Hepatocyte (in vitro differentiated cells): ENCODE measurements around the gene RNF4. TPM values are rescaled to one million over a fixed set of nuclear protein-coding genes. Genes with fewer than 3 reads are reported as not detected.

Experiments
- DNase-seq: peaks from one replicate; pipeline ENCODE4 v3.0.0-alpha.2; 2016; ENCODE audit warnings: low spot score
- H2AFZ ChIP-seq: fragments of 200-600 bp; sonication (generic); 2 replicates; pipeline ENCODE4 v1.6.0; 2016; ENCODE audit warnings: antibody characterized with exemption, mild to moderate bottlenecking
- H3K27ac ChIP-seq: fragments of 200-600 bp; sonication (generic); 2 replicates; pipeline ENCODE4 v1.5.1; 2016; ENCODE audit warnings: mild to moderate bottlenecking
- H3K27me3 ChIP-seq: fragments of 200-600 bp; sonication (generic); 2 replicates; pipeline ENCODE4 v1.6.1; 2016
- H3K36me3 ChIP-seq: fragments of 200-600 bp; sonication (generic); replicated peaks from 2 replicates; pipeline ENCODE4 v1.5.1; 2016; ENCODE audit warnings: low read depth; ENCODE audit not compliant: insufficient read depth
- H3K4me1 ChIP-seq: fragments of 200-600 bp; sonication (generic); 2 replicates; pipeline ENCODE4 v1.5.1; 2016; ENCODE audit warnings: mild to moderate bottlenecking, moderate library complexity; ENCODE audit not compliant: insufficient read depth
- H3K4me2 ChIP-seq: fragments of 200-600 bp; sonication (generic); 2 replicates; pipeline ENCODE4 v1.6.0; 2016
- H3K4me3 ChIP-seq: fragments of 200-600 bp; sonication (generic); 2 replicates; pipeline ENCODE4 v1.5.1; 2016; ENCODE audit warnings: mild to moderate bottlenecking
- H3K79me2 ChIP-seq: fragments of 200-600 bp; sonication (generic); 2 replicates; pipeline ENCODE4 v1.6.0; 2017; ENCODE audit warnings: mild to moderate bottlenecking
- H3K9me2 ChIP-seq: fragments of 200-600 bp; sonication (generic); replicated peaks from 2 replicates; pipeline ENCODE4 v1.6.0; 2017; ENCODE audit warnings: mild to moderate bottlenecking; ENCODE audit not compliant: insufficient read depth
- H3K9me3 ChIP-seq: fragments of 200-600 bp; sonication (generic); 2 replicates; pipeline ENCODE4 v1.5.1; 2016; ENCODE audit warnings: low read depth, mild to moderate bottlenecking
- H4K20me1 ChIP-seq: fragments of 200-600 bp; sonication (generic); 2 replicates; pipeline ENCODE4 v1.6.0; 2016; ENCODE audit warnings: mild to moderate bottlenecking; ENCODE audit not compliant: insufficient read depth, poor library complexity, severe bottlenecking
- CTCF ChIP-seq: fragments of 200-600 bp; sonication (generic); IDR thresholded peaks from 2 replicates; pipeline ENCODE4 v1.5.1; 2016; ENCODE audit warnings: antibody characterized with exemption, mild to moderate bottlenecking; ENCODE audit not compliant: poor library complexity
- EZH2 ChIP-seq: fragments of 200-600 bp; sonication (generic); IDR thresholded peaks from 2 replicates; pipeline ENCODE4 v1.6.1; 2016; ENCODE audit warnings: antibody characterized with exemption, mild to moderate bottlenecking, borderline replicate concordance
- EZH2phosphoT487 ChIP-seq: fragments of 200-600 bp; sonication (generic); IDR thresholded peaks from one replicate; pipeline ENCODE4 v1.6.1; 2018; ENCODE audit warnings: antibody characterized with exemption, mild to moderate bottlenecking, low read depth, moderate library complexity; ENCODE audit not compliant: unreplicated experiment, severe bottlenecking
- WGBS: methylation state at CpG from one replicate; pipeline ENCODE4 v1.1.6; 2016; ENCODE audit warnings: low lambda C conversion rate; ENCODE audit errors: missing lambda C conversion rate; 5-methylcytosine and 5-hydroxymethylcytosine counted together
- polyA plus RNA-seq: library from polyadenylated mRNA; unstranded; fragments of >200 nt; fragmentation: Nextera tagmentation; extraction: Ambion mirVana; gene quantifications from 2 replicates; pipeline ENCODE4 v1.2.1, GENCODE V29; 2016
- total RNA-seq: library from RNA; depleted of rRNA; stranded (reverse); fragments of >200 nt; gene quantifications from 2 replicates; pipeline ENCODE4 v1.2.3, GENCODE V29; 2014

The RNF4 gene
- total RNA-seq (48.2 and 50.3 TPM in 2 replicates), polyA plus RNA-seq (42.4 and 50.8 TPM in 2 replicates)

- Histone ChIP-seq H3K79me2 (peaks cover 60% of the 10 kb centered on the region), H3K36me3 (peaks cover 5% of the 10 kb centered on the region), H3K9me2 (no peaks in the 10 kb centered on the region), H3K27me3 (no peaks in the 10 kb centered on the region), H3K4me1 (peaks cover 16% of the 10 kb centered on the region), H3K9me3 (no peaks in the 10 kb centered on the region), H4K20me1 (peaks cover 35% of the 10 kb centered on the region), H3K27ac (peak within 1 kb of the TSS; percentile 94), H3K4me3 (peak within 1 kb of the TSS; percentile 81), H3K4me2 (peak within 1 kb of the TSS; percentile 97), H2AFZ (peak within 1 kb of the TSS; percentile 63)
- WGBS: 2% methylated on average over 73 of the region's 74 CpGs
- TF ChIP-seq EZH2: no peak
- no peak for TF ChIP-seq EZH2phosphoT487
- no peak for TF ChIP-seq CTCF
- peak; percentile 97 for DNase-seq
Measured at GRCh38 chr4:2468456-2469191, at the start of gene RNF4. Gene RNF4 (plus strand): TSS chr4:2469106. CDS start chr4:2490494, 21,388 bp downstream.

GRCh38 chr4:2419814-2420213 lies 49.1 kb upstream of the RNF4 start:
- 70% methylated on average over 9 of the region's 9 CpGs for WGBS
- H3K79me2 ChIP-seq: no peaks in the 10 kb centered on the region
- no peaks in the 10 kb centered on the region for H3K36me3 ChIP-seq
- H3K4me3 ChIP-seq: no peak overlapping the region
- H3K4me2 ChIP-seq: peak overlapping the region; percentile 99
- peaks cover 15% of the 10 kb centered on the region for H3K4me1 ChIP-seq
- no peak overlapping the region for H2AFZ ChIP-seq
- H3K27me3 ChIP-seq: peaks cover 57% of the 10 kb centered on the region
- no peak overlapping the region for H3K27ac ChIP-seq
- no peaks in the 10 kb centered on the region for H3K9me3 ChIP-seq
- H4K20me1 ChIP-seq: no peaks in the 10 kb centered on the region
- no peaks in the 10 kb centered on the region for H3K9me2 ChIP-seq
- no peak for TF ChIP-seq EZH2phosphoT487
- no peak for TF ChIP-seq EZH2
- TF ChIP-seq CTCF: no peak
- DNase-seq: no peak

GRCh38 chr4:2421928-2422327 lies 47.0 kb upstream of the RNF4 start:
- Histone ChIP-seq H3K9me2 (no peaks in the 10 kb centered on the region), H3K4me2 (no peak overlapping the region), H3K27me3 (peaks cover 36% of the 10 kb centered on the region), H3K79me2 (no peaks in the 10 kb centered on the region), H3K4me1 (peaks cover 15% of the 10 kb centered on the region), H3K4me3 (no peak overlapping the region), H3K27ac (no peak overlapping the region), H3K9me3 (no peaks in the 10 kb centered on the region), H3K36me3 (no peaks in the 10 kb centered on the region), H2AFZ (no peak overlapping the region), H4K20me1 (no peaks in the 10 kb centered on the region)
- 88% methylated on average over 6 of the region's 6 CpGs for WGBS
- TF ChIP-seq CTCF (no peak), EZH2phosphoT487 (no peak), EZH2 (no peak)
- no peak for DNase-seq
